ENCODE data around the gene PHLDA3. TPM values are rescaled to one million over a fixed set of nuclear protein-coding genes. Genes with fewer than 3 reads are reported as not detected.
"Not testable (repeated sequence)": the region's sequence is repeated elsewhere in the genome, so short reads cannot be mapped to it uniquely, and the experiment has no call there.

Gene PHLDA3
- total and polyA plus RNA-seq, 5 donors, result 18.1 to 47.4 (median 29.3) TPM

- 27% methylated on average over 11 of the region's 11 CpGs for WGBS
- Histone ChIP-seq H3K9me3 (ENCODE audit: control insufficient read depth, low read length) (no peaks in the 10 kb centered on the region), H3K4me1 (ENCODE audit: control insufficient read depth, insufficient read depth, low read length) (peaks cover 48% of the 10 kb centered on the region), H3K4me3 (ENCODE audit: low read length) (no peak overlapping the region), H3K27ac (ENCODE audit: low read length) (peak overlapping the region; percentile 82), H3K27me3 (ENCODE audit: control insufficient read depth, insufficient read depth) (no peaks in the 10 kb centered on the region)
- ATAC-seq, result peak; percentile 70 to 77
- DNase-seq, result peak; percentile 85 to 94 (median 93)
- intact Hi-C loops (cut with DNase I), result no loop called here
These were observed 26.7 kb upstream of the PHLDA3 start for GRCh38 chr1:201495551-201496295.

- peaks cover 49% of the 10 kb centered on the region for H3K4me1 ChIP-seq (ENCODE audit: control insufficient read depth, insufficient read depth, low read length)
- WGBS, result 18% methylated on average over 15 of the region's 15 CpGs
- intact Hi-C loops (cut with DNase I), result no loop called here
- peak; percentile 58 to 60 for ATAC-seq
- no peaks in the 10 kb centered on the region for H3K27me3 ChIP-seq (ENCODE audit: control insufficient read depth, insufficient read depth)
- H3K4me3 ChIP-seq (ENCODE audit: low read length), result no peak overlapping the region
- no peaks in the 10 kb centered on the region for H3K9me3 ChIP-seq (ENCODE audit: control insufficient read depth, low read length)
- peak overlapping the region; percentile 68 for H3K27ac ChIP-seq (ENCODE audit: low read length)
- peak; percentile 66 to 88 (median 85) for DNase-seq
These were observed 25.0 kb upstream of the PHLDA3 start for GRCh38 chr1:201493757-201494617.

- intact Hi-C loops (cut with DNase I); H3K9me3 ChIP-seq (ENCODE audit: control insufficient read depth, low read length); H3K4me3 ChIP-seq (ENCODE audit: low read length); H3K27ac ChIP-seq (ENCODE audit: low read length); H3K27me3 ChIP-seq (ENCODE audit: control insufficient read depth, insufficient read depth): not testable (repeated sequence)
- H3K4me1 ChIP-seq (ENCODE audit: control insufficient read depth, insufficient read depth, low read length), result peaks cover 43% of the 10 kb centered on the region
- 85% methylated on average over 3 of the region's 3 CpGs for WGBS
- DNase-seq (peak in 1 of 3 donors; percentile 72), ATAC-seq (peak; percentile 1 to 47)
These were observed 24.2 kb upstream of the PHLDA3 start for GRCh38 chr1:201493026-201493656.

- peak in 1 of 3 donors; percentile 21 for DNase-seq
These were observed 23.0 kb upstream of the PHLDA3 start for GRCh38 chr1:201491896-201492511.

GRCh38 chr1:201490708-201491131, 21.7 kb upstream of the PHLDA3 start:
- 27% methylated on average over 3 of the region's 3 CpGs for WGBS
- ATAC-seq, result no peak
- intact Hi-C loops (cut with DNase I), result no loop called here

More at GRCh38 chr1:201491896-201492511, 23.0 kb upstream of the PHLDA3 start:
- no peak overlapping the region for H3K4me3 ChIP-seq (ENCODE audit: low read length)
- ATAC-seq, result no peak
- H3K4me1 ChIP-seq (ENCODE audit: control insufficient read depth, insufficient read depth, low read length), result peaks cover 43% of the 10 kb centered on the region
- intact Hi-C loops (cut with DNase I), result no loop called here
- peak overlapping the region; percentile 33 for H3K27ac ChIP-seq (ENCODE audit: low read length)
- 53% methylated on average over 3 of the region's 3 CpGs for WGBS
- no peaks in the 10 kb centered on the region for H3K27me3 ChIP-seq (ENCODE audit: control insufficient read depth, insufficient read depth)
- H3K9me3 ChIP-seq (ENCODE audit: control insufficient read depth, low read length), result no peaks in the 10 kb centered on the region

GRCh38 chr1:201489643-201490261, 20.8 kb upstream of the PHLDA3 start:
- DNase-seq (peak in 1 of 3 donors; percentile 19), ATAC-seq (no peak)
- intact Hi-C loops (cut with DNase I), result no loop called here
- Histone ChIP-seq H3K9me3 (ENCODE audit: control insufficient read depth, low read length) (no peaks in the 10 kb centered on the region), H3K4me1 (ENCODE audit: control insufficient read depth, insufficient read depth, low read length) (peaks cover 36% of the 10 kb centered on the region), H3K4me3 (ENCODE audit: low read length) (no peak overlapping the region), H3K27ac (ENCODE audit: low read length) (peak overlapping the region; percentile 33), H3K27me3 (ENCODE audit: control insufficient read depth, insufficient read depth) (no peaks in the 10 kb centered on the region)
- WGBS, result 80% methylated on average over 6 of the region's 6 CpGs

More at GRCh38 chr1:201490708-201491131, 21.7 kb upstream of the PHLDA3 start:
- H3K27ac ChIP-seq (ENCODE audit: low read length), result peak overlapping the region; percentile 15
- H3K4me3 ChIP-seq (ENCODE audit: low read length), result no peak overlapping the region
- H3K27me3 ChIP-seq (ENCODE audit: control insufficient read depth, insufficient read depth), result no peaks in the 10 kb centered on the region
- no peaks in the 10 kb centered on the region for H3K9me3 ChIP-seq (ENCODE audit: control insufficient read depth, low read length)
- peak in 1 of 3 donors; percentile 24 for DNase-seq
- peaks cover 42% of the 10 kb centered on the region for H3K4me1 ChIP-seq (ENCODE audit: control insufficient read depth, insufficient read depth, low read length)

GRCh38 chr1:201488830-201489589, 20.0 kb upstream of the PHLDA3 start:
- Histone ChIP-seq H3K4me1 (ENCODE audit: control insufficient read depth, insufficient read depth, low read length) (peaks cover 30% of the 10 kb centered on the region), H3K4me3 (ENCODE audit: low read length) (no peak overlapping the region), H3K27me3 (ENCODE audit: control insufficient read depth, insufficient read depth) (no peaks in the 10 kb centered on the region), H3K27ac (ENCODE audit: low read length) (peak overlapping the region; percentile 33), H3K9me3 (ENCODE audit: control insufficient read depth, low read length) (no peaks in the 10 kb centered on the region)
- WGBS, result 69% methylated on average over 12 of the region's 12 CpGs
- peak; percentile 15 to 51 for ATAC-seq
- intact Hi-C loops (cut with DNase I), result no loop called here
- DNase-seq, result peak; percentile 79 to 88 (median 85)

- 66% methylated on average over 2 of the region's 2 CpGs for WGBS
- peaks cover 19% of the 10 kb centered on the region for H3K4me1 ChIP-seq (ENCODE audit: control insufficient read depth, insufficient read depth, low read length)
These were observed 18.8 kb upstream of the PHLDA3 start for GRCh38 chr1:201487742-201488141.

GRCh38 chr1:201486187-201486586, 17.2 kb upstream of the PHLDA3 start:
- Histone ChIP-seq H3K27ac (ENCODE audit: low read length) (no peak overlapping the region), H3K9me3 (ENCODE audit: control insufficient read depth, low read length) (no peaks in the 10 kb centered on the region), H3K4me1 (ENCODE audit: control insufficient read depth, insufficient read depth, low read length) (peaks cover 14% of the 10 kb centered on the region), H3K4me3 (ENCODE audit: low read length) (no peak overlapping the region), H3K27me3 (ENCODE audit: control insufficient read depth, insufficient read depth) (no peaks in the 10 kb centered on the region)
- ATAC-seq, result peak in 1 of 2 donors; percentile 7
- WGBS, result 31% methylated on average over 3 of the region's 3 CpGs
- DNase-seq, result peak in 2 of 3 donors; percentile 20 to 50
- intact Hi-C loops (cut with DNase I), result no loop called here

More at GRCh38 chr1:201487742-201488141, 18.8 kb upstream of the PHLDA3 start:
- Histone ChIP-seq H3K4me3 (ENCODE audit: low read length) (no peak overlapping the region), H3K27me3 (ENCODE audit: control insufficient read depth, insufficient read depth) (no peaks in the 10 kb centered on the region), H3K9me3 (ENCODE audit: control insufficient read depth, low read length) (no peaks in the 10 kb centered on the region), H3K27ac (ENCODE audit: low read length) (peak overlapping the region; percentile 13)
- ATAC-seq (no peak), DNase-seq (peak in 1 of 3 donors; percentile 11)
- intact Hi-C loops (cut with DNase I), result no loop called here

Data from right cardiac atrium (tissue), 5 donors.